ENCODE data around the gene ZNF695.
A peak's percentile ranks its signal among the peaks of the same experiment; 100 is the strongest.
"Not testable (repeated sequence)": the region's sequence is repeated elsewhere in the genome, so short reads cannot be mapped to it uniquely, and the experiment has no call there.

The ZNF695 gene

GRCh38 chr1:247007511-247008405 lies at the start of gene ZNF695:
Gene ZNF695, minus strand, starts transcription at chr1:247008057. Its CDS starts 149 bp downstream, at chr1:247007908.
- DNase-seq: no peak

DNA sequence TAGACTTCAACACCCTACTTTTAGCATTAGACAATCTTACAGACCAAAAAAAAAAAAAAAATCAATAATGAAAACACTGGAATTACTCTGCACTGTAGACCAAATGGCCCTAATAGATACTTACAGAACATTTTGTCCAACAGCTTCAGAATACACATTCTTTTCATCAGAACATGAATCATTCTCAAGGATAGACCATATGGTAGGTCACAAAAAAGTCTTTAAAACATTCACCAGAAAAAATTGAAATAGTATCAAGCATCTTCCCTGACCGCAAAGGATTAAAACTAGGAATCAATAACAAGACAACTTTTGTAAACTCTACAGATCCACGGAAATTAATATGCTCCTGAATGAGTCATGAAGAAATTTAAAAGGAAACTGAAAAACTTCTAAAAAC lies 48.2 kb upstream of the ZNF695 start:
- no peak for DNase-seq

- no peak for DNase-seq
Measured at GRCh38 chr1:247054992-247055415, 47.1 kb upstream of the ZNF695 start.

- DNase-seq: no peak
Measured at GRCh38 chr1:247047702-247048101, 39.8 kb upstream of the ZNF695 start.

DNA sequence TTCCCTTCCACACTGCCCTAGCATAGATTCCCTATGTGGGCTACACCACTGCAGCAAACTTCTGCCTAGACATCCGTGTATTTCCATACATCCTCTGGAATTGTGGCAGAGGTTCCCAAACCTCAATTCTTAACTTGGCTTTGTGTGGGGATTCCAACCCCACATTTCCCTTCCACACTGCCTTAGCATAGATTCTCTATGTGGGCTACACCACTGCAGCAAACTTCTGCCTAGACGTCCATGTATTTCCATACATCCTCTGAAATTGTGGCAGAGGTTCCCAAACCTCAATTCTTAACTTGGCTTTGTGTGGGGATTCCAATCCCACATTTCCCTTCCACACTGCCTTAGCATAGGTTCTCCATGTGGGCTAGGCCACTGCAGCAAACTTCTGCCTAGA lies 39.4 kb upstream of the ZNF695 start:
- DNase-seq: no peak

GRCh38 chr1:247043406-247043805 lies 35.5 kb upstream of the ZNF695 start:
- no peak for DNase-seq

GRCh38 chr1:247037511-247038320 lies 29.9 kb upstream of the ZNF695 start:
- no peak for DNase-seq

DNA sequence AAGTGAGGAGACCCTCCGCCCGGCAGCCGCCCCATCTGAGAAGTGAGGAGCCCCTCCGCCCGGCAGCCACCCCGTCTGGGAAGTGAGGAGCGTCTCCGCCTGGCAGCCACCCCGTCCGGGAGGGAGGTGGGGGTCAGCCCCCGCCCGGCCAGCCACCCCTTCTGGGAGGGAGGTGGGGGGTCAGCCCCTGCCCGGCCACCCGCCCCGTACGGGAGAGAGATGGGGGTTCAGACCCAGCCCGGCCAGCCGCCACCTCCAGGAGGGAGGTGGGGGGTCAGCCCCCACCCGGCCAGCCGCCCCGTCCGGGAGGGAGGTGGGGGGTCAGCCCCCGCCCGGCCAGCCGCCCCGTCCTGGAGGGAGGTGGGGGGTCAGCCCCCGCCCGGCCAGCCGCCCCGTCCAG lies 24.4 kb upstream of the ZNF695 start:
- DNase-seq: not testable (repeated sequence)

DNA sequence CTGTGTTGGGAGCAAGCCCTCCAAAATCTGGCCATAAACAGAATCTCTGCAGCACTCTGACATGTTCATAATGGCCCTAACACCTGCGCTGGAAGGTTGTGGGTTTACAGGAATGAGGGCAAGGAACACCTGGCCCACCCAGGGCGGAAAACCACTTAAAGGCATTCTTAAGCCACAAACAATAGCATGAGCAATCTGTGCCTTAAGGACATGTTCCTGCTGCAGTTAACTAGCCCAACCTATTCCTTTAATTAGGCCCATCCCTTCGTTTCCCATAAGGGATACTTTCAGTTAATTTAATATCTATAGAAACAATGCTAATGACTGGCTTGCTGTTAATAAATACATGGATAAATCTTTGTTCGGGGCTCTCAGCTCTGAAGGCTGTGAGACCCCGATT lies 16.8 kb upstream of the ZNF695 start:
- DNase-seq: not testable (repeated sequence)

DNA sequence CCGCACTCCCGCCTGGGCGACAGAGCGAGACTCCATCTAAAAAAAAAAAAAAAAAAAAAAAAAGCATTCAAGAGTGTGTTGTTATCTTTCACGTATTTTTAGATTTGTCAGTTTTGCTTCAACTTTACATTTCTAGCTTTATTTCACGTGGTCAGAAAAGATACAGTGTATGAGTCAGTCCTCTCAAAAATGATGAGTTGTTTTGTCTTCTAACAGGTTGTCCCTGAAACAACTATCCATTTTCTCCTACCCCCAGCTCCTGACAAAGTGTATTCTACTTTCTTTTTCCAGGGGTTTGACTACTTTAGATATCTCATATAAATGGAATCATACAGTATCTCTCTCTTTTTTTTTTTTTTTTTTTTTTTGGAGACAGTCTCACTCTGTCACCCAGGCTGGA lies 5.5 kb upstream of the ZNF695 start:
- no peak for DNase-seq

GRCh38 chr1:247008406-247008799 lies 546 bp upstream of the ZNF695 start:
- DNase-seq: no peak

- not testable (repeated sequence) for DNase-seq
Measured at GRCh38 chr1:247004081-247004480, 3.8 kb downstream of the ZNF695 start.

DNA sequence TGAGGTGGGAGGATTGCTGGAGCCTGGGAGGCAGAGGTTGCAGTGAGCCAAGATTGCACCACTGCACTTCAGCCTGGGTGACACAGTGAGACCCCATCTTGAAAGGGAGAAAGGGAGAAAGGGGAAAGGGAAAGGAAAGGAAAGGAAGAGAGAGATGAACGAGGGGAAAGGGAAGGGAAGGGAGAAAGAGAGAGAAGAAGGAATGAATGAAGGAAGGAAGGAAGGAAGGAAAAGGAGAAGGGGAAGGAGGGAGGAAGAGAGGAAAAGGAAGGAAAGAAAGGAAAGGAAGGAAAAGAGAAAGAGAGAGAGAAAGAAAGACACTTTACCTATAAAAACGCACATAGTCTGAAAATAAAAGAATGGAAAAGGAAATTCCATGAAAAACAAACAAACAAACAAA lies 18.0 kb downstream of the ZNF695 start:
- DNase-seq: no peak

- DNase-seq: no peak
Measured at GRCh38 chr1:246988316-246988715, 19.5 kb downstream of the ZNF695 start.

- no peak for DNase-seq
Measured at GRCh38 chr1:246987083-246987690, 20.7 kb downstream of the ZNF695 start.

DNA sequence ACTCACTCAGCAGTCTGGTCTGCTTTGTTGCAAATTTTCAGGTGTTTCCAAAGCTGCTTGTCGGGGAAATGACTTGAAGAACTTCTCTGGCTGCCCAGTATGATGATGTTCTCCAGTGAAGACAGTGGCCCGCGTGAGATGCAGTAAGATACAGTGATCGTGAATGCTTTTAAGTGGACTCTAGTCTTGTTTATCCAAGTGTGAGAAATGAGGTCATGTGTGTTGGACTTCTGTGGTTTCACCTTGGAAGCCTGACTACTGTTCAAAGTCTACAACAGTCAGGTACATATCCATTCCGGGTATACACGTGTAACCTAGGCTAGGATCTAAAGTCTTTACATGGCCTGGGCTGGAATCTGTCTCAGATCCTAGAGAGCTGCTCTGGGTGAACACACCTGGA lies 29.1 kb downstream of the ZNF695 start:
- DNase-seq: no peak

DNA sequence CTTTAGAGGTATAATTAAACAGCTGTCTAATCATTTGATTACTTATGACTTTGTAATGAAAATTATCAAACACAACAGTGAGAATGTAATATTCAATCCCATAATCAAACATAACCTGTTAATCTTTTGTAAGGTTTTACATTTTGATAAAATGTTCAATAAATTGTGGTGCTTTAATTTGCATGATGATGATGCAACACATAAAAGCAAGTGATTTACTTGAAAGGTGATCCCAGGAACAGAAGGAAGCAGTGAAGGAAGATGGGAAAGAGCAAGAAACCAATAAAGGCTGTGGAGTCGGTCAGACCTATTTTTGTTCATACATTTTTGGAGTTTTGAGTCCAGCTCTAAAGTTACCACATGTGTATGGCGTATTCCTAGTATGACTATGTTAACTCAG lies 29.6 kb downstream of the ZNF695 start:
- DNase-seq: peak; percentile 17

GRCh38 chr1:246971969-246972368 lies 35.9 kb downstream of the ZNF695 start:
- DNase-seq: no peak

GRCh38 chr1:246971090-246971721 lies 36.7 kb downstream of the ZNF695 start:
- peak; percentile 84 for DNase-seq

DNA sequence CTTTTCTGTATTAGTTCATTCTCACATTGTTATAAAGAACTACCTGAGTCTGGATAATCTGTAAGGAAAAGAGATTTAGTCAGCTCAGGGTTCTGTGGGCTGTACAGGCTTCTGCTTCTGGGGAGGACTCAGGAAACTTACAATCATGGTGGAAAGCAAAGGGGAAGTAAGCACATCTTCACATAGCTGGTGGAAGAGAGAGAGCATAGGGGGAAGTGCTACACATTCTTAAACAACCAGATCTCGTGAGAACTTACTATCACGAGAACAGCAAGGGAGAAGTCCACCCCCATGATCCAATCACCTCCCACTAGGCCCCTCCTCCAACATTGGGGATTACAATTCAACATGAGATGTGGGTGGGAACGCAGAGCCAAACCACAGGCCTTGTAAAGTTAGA lies 38.2 kb downstream of the ZNF695 start:
- no peak for DNase-seq

DNA sequence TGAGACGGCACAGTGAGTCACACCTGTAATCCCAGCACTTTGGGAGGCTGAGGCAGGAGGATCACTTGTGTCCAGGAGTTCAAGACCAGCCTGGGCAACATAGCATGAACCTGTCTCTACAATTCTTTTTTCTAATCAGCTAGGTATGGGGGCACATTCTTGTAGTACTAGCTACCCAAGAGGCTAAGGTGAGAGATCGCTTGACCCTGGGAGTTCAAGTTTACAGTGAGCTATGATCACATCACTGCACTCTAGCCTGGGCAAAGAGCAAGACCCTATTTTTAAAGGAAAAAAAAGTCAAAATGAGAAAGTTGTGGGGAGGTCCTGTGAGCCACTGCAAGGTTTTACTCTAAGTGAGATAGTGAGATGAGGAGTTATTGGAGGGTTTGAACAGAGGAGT lies 41.4 kb downstream of the ZNF695 start:
- no peak for DNase-seq

GRCh38 chr1:246959944-246960693 lies 47.7 kb downstream of the ZNF695 start:
- no peak for DNase-seq

Data from NCI-H69 (cell line).